Measurements from ENCODE around the gene TMEM106B. TPM values are rescaled to one million over a fixed set of nuclear protein-coding genes. Genes with fewer than 3 reads are reported as not detected.

Gene TMEM106B
- total and polyA plus RNA-seq, 2 of the 8 experiments (the other 6 are each of a cell fraction or from before 2014, with no cell fraction given), result 16.0 to 29.1 TPM

GRCh38 chr7:12244694-12245093, 33.6 kb downstream of the TMEM106B start:
- no peaks in the 10 kb centered on the region for H4K20me1 ChIP-seq (replicated peaks in 1 of 2; ENCODE audit: control insufficient read depth in 1 of 2, insufficient read depth in 2 of 2, low read length in 2 of 2)
- H3K18ac ChIP-seq (ENCODE audit: extremely low read depth, low read length), result no peak overlapping the region
- H3K27ac ChIP-seq (ENCODE audit: low read depth, low read length), result no peak overlapping the region
- H3K4me1 ChIP-seq (replicated peaks in 1 of 4; ENCODE audit: control insufficient read depth in 3 of 4, insufficient read depth in 4 of 4, low read length in 3 of 4), result no peaks in the 10 kb centered on the region
- WGBS, 2 experiments (ENCODE audit: extremely low coverage in 1 of 2, insufficient coverage in 1 of 2, insufficient read length in 1 of 2, insufficient replicate concordance in 2 of 2, low coverage in 1 of 2, low lambda C conversion rate in 2 of 2, missing lambda C conversion rate in 1 of 2), result 58% methylated on average over 2 of the region's 2 CpGs; no CpG with 5 or more reads in 1 of the 2 experiments
- ChIA-PET POLR2A (ENCODE audit: partially characterized antibody) (no interaction called here), CTCF (ENCODE audit: partially characterized antibody) (interaction anchor here (0.6 to 2.4 kb wide), 24 partner anchors 8 to 417 kb away, joined by 3 to 10 read pairs (median 4); partner anchors contain the start of gene TMEM106B)
- H3K56ac ChIP-seq (replicated peaks; ENCODE audit: insufficient read length, low read depth, low read length), result no peak overlapping the region
- no peaks in the 10 kb centered on the region for H3K27me3 ChIP-seq (replicated peaks in 1 of 4; ENCODE audit: control insufficient read depth in 3 of 4, extremely low read depth in 1 of 4, insufficient read depth in 3 of 4, low read length in 3 of 4)
- no peaks in the 10 kb centered on the region for H3K36me3 ChIP-seq (ENCODE audit: control insufficient read depth in 2 of 4, insufficient read depth in 4 of 4, low read length in 3 of 4)
- no peak overlapping the region for H4K5ac ChIP-seq (ENCODE audit: insufficient read length, low read depth, low read length)
- no peak overlapping the region for H2BK12ac ChIP-seq (ENCODE audit: low read depth, low read length)
- H2BK20ac ChIP-seq (ENCODE audit: low read length), result no peak overlapping the region
- H4K91ac ChIP-seq (replicated peaks; ENCODE audit: insufficient read length, low read length), result no peak overlapping the region
- no peak overlapping the region for H3K4me2 ChIP-seq (ENCODE audit: insufficient read depth in 1 of 2, low read depth in 2 of 2, low read length in 2 of 2)
- FAIRE-seq, result no peak
- H3K9ac ChIP-seq (replicated peaks in 1 of 4; ENCODE audit: extremely low read depth in 1 of 4, low read depth in 3 of 4, low read length in 3 of 4), result no peak overlapping the region
- no peak overlapping the region for H2AK5ac ChIP-seq (ENCODE audit: low read depth, low read length)
- no peak overlapping the region for H3K14ac ChIP-seq (ENCODE audit: insufficient read length)
- H3K4me3 ChIP-seq (ENCODE audit: extremely low read depth in 1 of 4, insufficient read depth in 2 of 4, low read depth in 3 of 4, low read length in 4 of 4), result no peak overlapping the region
- no peak overlapping the region for H3K4ac ChIP-seq (replicated peaks; ENCODE audit: insufficient read length, low read depth, low read length)
- no peaks in the 10 kb centered on the region for H3K23me2 ChIP-seq (ENCODE audit: low read depth, low read length)
- H3K79me2 ChIP-seq (ENCODE audit: control insufficient read depth in 1 of 2, insufficient read depth in 2 of 2, low read length in 2 of 2), result no peaks in the 10 kb centered on the region
- H2BK5ac ChIP-seq (ENCODE audit: low read depth, low read length), result no peak overlapping the region
- H3K79me1 ChIP-seq (ENCODE audit: low read depth, low read length), result no peaks in the 10 kb centered on the region
- H2BK15ac ChIP-seq (ENCODE audit: low read length), result no peak overlapping the region
- no peak for TF ChIP-seq NANOG (IDR thresholded peaks at IDR 0.05; ENCODE audit: insufficient read depth, low read depth, low read length, poor library complexity, severe bottlenecking)
- TF ChIP-seq SP2 (IDR thresholded peaks at IDR 0.05; ENCODE audit: low read length), result no peak
- TF ChIP-seq SIRT6 (IDR thresholded peaks at IDR 0.05; ENCODE audit: low read length), result no peak
- no peak for TF ChIP-seq POLR2A (IDR thresholded peaks at IDR 0.05; ENCODE audit: control extremely low read depth in 1 of 2, low read depth in 2 of 2, low read length in 2 of 2)
- TF ChIP-seq SIX5 (IDR thresholded peaks at IDR 0.05; ENCODE audit: low read depth, low read length), result no peak
- TF ChIP-seq CHD2 (IDR thresholded peaks at IDR 0.05; ENCODE audit: low read length), result no peak
- no peak for TF ChIP-seq KDM5A (IDR thresholded peaks at IDR 0.05; ENCODE audit: low read length)
- TF ChIP-seq, protein P1, sequence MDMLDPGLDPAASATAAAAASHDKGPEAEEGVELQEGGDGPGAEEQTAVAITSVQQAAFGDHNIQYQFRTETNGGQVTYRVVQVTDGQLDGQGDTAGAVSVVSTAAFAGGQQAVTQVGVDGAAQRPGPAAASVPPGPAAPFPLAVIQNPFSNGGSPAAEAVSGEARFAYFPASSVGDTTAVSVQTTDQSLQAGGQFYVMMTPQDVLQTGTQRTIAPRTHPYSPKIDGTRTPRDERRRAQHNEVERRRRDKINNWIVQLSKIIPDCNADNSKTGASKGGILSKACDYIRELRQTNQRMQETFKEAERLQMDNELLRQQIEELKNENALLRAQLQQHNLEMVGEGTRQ (IDR thresholded peaks at IDR 0.05; ENCODE audit: low read length), result no peak
- no peaks in the 10 kb centered on the region for H3K9me3 ChIP-seq (ENCODE audit: insufficient read depth in 2 of 2, low read depth in 1 of 2, low read length in 1 of 2)
- no peak for DNase-seq (ENCODE audit: low read depth in 1 of 2, low spot score in 2 of 2)
- no peak overlapping the region for H3K23ac ChIP-seq (ENCODE audit: insufficient read length)
- H2BK120ac ChIP-seq (replicated peaks; ENCODE audit: low read depth, low read length), result no peak overlapping the region
- H4K8ac ChIP-seq (ENCODE audit: extremely low read depth, insufficient read depth, low read length), result no peak overlapping the region
- no peak overlapping the region for H2AFZ ChIP-seq (ENCODE audit: low read length)

Measured in H1 (cell line).